HG03457 (cell line): Measurements from ENCODE around the gene HIVEP3.

ENCODE experiments used
- ATAC-seq: cut with Tn5 transposase; IDR thresholded peaks from one replicate; pipeline ENCODE4 v1.9.1; 2021; ENCODE audit warnings: moderate number of reproducible peaks; ENCODE audit not compliant: unreplicated experiment

Gene HIVEP3

DNA sequence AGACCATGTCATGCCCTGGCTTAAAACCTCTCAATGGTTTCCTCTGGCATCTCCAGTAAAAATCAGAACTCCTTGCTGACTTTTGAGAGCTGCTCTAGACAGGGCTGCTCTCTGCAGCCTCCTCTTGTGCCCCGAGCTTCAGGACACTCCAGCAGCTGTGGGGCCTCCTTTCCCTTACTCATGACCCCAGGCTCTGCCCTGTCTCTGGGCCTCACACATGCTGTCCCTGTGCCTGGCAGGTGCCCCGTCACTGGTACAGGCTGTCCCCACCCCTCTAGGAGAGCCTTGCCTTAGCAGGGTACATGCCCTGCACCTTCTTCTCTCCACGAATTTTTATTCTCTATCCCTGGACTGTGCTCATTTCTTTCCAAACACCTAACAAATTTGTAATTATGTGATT lies 43.2 kb downstream of the HIVEP3 start:
- no peak for ATAC-seq

DNA sequence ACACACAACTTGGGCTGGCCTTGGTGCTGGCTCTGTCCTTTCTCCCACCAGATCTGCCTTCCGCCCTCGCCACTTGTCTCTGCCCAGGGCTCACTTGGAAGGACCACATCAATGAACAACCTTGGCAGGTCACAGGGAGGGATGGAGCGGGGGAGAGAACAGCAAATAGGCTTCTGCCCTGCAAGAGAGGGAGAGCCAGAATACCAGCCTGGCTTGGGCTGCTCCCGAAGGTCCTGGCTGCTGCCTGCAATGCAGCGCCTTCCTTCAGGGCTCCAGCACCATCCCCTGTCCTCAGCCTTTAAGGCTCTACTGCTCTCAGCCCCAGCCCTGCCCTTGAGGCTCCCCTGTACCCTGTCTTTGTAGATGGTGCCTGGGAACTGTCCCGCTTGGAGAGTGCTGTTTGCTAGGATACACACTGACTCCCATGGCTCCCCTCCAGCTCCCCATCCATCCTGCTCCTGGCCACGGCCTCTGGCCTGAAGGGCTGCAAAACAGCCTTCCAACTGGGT lies 43.8 kb downstream of the HIVEP3 start:
- ATAC-seq, result no peak

DNA sequence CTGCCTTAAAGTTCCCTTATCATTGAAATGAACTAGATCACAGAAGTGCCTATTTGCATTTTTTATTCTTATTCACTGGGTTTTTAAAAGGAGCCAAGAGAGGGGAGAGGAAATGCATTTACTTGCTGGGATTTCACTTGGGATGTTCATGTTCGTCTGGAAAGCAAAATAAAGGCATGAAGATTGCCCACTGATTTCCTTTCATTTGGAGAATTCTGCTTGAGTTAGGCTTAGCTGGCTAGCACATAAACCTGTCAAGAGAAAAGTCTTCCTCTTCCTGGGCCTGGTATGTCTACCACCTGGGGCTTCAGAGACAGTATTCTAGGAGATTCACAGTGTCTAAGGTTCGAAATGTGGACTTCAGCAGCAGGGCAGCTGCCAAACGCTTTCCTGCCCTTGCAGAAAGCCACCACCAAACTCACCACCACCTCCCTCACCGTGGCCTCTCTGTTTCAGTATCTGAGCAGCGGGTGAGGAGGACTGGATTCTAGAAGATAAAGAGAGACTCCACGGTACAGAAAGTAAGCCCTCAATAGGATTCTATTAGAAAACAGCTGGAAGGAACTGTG lies 44.5 kb downstream of the HIVEP3 start:
- ATAC-seq, result no peak

DNA sequence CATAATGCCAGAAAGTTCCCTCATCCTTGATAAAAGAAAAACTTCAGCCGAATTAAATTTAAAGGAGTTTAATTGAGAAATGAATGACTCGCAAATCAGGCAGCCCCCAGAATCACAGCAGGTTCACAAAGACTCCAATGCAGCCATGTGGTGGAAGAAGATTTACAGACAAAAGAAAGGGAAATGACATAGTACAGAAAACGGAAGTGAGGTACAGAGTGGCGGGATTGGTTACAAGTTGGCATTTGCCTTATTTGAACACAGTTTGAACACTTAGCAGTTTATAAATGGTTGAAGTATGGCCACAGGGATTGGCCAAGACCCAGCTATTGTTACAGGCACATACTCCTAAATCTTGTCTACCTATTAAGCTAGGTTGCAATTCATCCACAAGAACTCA lies 46.6 kb downstream of the HIVEP3 start:
- ATAC-seq, result no peak

DNA sequence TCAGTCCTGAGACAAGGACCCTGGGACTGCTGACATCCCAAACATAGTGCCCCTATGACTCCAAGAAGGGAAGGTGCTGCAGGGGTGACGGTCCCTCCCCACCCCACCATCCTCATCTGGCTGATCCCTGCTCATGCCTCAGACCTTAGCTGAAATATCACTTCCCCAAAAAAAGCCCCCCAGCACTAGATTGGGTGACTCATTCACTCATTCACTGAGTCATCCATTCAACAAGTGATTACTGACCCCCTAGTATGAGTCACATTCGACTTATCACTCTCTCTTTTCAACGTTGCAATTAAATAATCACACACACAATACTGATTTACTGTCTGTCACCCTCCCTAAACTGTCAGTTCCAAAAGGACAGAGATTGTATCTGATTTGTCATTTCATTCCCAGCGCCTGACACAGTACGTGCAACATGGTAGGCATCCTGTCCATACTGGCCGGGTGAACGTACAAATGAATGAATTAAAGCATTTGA lies 48.6 kb downstream of the HIVEP3 start:
- no peak for ATAC-seq

DNA sequence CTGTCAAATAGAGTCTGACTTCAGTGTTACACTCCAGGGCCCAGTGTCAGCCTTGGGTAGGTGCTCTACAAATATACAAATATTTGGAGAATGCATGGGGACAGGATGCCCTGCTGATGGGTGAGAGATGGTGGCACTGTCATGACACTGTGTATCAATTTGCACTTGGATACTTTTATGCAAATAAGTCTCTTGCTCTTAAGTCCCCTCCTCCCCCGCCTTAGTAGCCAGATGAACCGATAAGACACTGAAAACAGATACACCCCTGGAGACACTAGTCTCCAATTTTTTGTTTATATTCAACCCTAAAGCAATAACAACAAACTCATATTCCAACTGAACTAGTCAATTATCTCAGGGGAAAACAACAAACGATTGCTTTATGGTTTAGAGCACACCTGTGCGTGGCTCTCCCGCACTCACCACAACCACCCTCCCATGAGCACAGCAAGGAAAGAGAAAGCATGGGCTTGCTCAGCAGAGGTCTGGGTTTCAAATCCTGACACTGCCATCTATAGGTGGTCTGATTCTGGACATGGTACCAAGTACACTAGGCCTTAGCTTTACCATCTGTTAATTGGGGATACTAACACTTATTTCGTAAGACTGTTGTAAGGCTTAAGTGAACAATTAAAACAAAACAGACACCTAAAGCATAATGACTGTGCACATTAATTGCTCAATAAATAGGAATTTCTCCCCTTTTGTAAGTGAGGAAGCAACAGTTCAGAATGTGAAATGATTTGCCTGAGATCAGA lies 50.3 kb downstream of the HIVEP3 start:
- peak; percentile 64 for ATAC-seq

DNA sequence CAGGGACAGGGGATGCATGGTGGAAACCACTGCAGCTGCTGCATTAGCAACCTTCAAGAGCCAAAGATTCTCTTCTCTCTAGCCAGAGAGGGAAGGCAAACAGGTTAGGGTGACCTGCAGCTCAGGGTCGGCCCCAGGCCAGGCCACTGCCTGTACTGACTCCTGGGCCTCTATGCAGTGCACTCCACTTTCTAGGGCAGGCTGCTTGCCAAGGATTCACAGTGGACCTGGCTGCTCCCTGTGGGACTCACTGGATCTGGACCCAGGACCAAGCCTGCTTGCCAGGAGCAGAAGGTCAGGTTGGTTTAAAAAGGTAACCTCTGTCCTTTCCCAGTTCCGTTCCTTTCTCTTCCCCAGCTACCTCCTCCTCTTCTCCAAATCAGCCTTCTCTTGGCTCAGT lies 52.4 kb downstream of the HIVEP3 start:
- no peak for ATAC-seq

DNA sequence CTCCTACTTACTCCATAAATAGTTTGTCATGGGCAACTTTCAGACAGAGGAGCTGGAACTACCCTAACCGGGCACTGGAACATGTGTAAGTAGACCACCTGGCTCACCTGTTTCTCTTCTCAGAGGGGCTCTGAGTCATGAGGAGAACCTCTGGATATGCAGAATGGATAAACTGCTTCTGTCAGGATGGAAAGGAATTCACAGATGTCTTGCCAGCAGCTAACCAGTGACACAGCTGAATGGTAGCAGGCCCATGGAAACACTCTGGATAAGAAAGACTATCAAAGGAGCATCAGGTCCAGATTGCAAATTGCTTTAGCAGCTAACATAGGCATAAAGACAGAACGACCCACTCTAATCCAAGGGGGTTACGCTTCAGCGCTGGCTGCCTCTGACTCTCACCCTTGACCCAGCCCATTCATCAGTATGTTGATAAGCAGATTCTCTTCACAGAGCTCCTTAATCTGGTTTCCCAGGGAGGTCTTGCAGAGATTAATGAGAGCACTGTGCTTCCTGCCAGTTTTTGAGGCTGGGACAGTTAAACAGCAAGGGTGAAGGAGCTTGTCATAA lies 54.2 kb downstream of the HIVEP3 start:
- ATAC-seq, result no peak

DNA sequence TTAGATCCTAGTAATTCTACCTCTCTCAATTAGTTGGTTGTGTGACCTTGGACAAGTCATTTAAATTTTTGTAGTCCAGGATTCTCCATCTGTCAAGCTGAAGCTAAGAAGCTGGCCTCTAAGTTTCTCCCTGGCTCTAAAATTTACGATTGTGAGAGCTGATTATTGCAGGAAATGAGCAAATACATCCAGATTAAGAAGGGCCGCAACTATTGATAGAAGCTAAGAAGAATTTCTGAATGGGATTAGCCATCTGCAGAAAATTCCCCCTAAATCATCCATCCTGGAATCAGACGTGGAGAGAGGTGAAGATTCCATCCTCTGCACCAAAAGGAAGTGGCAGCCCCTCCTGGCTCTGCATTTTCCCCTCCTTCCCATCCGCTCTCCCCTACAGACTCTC lies 55.0 kb downstream of the HIVEP3 start:
- ATAC-seq, result no peak

DNA sequence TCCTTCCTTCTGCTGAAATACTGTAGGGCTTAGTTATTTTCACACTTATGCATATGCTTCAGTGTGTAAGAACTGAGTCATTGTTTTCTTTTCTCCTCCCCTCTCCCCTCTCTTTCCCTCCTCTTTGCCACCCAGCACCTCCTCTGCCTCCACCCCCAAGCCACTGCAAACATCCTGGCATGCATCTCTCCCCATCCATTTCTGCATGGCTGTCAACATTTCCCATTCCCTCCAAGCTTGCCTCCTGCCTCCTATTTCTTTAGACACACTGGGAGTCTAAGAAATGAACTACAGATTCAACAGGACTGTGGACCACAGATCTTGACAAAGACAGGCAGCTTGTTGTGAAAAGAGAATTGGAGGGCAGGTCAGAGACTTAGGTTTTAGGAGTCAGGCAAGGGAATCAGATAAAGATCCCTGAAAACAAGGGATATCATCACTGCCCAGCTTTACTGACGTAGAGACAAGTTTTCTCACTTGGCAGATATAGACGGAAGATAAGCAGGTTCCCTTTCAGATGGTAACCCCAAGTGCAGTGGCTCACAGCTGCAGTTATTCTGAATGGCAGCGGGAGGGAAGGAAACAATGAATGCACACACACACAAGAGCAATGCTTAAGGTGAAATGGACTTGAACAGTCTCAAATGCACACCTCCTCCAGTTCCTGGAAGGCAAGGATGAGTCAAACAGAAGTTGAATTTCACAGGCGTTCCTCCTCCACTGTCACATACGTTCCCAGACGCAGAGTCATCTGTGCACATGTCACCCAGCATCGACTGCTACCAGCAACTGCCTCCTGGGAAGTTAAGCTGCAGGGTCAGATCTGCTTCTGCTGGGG lies 56.1 kb downstream of the HIVEP3 start:
- ATAC-seq, result no peak

DNA sequence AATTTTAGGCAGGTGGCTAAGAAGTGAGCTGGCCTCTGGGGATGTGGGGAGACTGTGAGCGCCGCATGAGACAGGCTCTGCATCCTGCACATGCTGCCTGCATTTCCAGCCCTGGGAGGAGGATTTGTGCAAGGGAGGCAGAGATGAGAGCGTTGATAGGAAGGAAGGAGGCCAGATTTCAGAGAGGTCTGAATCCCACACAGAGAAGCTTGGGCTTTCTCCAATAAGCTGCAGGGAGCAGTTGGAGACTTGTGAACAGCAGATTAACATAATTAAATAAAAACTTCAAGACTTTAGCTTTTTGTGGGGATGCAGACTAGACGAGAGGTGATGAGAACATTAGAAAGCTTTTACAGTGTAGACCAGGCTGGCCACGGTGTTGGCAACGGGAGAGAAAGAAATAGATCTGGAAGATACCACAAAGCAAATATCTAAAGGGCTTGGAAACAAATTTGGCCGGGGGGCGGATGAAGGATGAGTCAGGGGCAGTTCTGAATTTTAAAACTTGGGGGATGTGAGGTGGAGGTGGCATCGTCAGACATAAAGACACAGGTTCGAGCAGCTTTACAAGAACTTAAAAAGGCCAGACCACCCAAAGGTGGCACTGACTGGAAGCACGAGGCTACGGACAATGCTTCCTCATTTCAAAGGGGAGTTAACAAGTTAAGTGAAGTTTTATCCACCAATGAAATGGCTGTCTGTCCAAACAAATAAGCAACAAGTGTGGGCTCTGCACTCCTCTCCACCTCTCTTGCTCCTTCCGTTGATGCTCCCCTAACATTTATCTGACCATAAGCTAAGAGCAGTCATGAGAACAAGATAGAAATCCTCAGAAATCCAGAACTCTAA lies 57.0 kb downstream of the HIVEP3 start:
- no peak for ATAC-seq

DNA sequence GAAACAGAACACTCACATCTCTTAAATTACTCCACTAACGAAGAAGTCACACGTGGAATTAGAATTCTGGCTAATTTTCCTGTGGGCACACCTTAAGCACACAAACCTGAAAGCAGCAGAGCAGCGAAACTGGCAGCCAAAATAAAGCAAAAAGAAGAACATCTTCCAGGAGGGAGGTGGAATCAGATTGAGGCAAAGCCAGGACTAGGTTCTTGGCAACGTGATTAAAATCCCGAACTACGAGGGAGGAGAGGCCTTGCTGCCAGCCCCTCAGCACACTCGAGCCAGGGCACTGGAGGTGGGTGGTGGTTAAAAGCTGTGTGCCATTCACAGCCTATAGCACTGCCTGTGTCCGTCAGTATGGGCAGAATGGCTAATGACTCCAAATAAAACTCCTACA lies 58.0 kb downstream of the HIVEP3 start:
- no peak for ATAC-seq

DNA sequence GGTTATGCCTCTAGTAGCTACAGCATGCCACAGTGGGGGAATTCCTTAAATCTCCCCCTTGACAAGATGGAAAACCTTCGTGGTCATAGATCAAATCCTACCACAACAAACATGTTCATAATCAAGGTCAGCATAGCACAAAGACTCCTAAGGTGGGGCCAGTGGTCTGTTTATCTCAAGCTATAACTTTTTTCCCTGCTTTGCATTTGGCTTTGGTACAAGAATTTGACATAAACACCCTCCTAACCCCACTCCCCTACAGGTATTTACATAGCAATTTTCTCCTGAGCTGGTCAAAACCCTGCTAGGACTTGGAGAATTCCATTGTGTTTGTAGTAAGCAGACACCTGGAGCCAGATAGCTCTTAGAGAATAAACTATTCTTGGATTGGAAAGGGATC lies 58.5 kb downstream of the HIVEP3 start:
- ATAC-seq, result no peak

DNA sequence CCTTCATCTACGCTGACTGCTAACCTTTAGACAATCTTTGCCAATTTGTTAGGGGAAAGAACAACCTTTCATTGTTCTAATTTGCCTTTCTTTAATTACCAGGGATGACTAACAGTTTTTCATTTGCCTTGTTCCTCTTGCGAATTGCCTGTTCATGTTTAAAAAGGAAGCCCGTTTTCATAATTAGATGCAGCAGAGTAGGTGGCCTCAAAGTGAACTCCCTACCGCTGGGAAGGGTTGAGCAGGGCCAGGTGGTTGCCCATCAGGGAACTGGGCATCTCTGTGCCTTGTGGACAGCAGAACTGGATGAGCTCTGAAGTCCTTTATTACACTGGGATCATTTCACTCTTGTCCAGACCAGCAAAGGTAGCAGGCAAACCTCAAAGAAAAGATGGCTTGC lies 59.0 kb downstream of the HIVEP3 start:
- ATAC-seq, result no peak

DNA sequence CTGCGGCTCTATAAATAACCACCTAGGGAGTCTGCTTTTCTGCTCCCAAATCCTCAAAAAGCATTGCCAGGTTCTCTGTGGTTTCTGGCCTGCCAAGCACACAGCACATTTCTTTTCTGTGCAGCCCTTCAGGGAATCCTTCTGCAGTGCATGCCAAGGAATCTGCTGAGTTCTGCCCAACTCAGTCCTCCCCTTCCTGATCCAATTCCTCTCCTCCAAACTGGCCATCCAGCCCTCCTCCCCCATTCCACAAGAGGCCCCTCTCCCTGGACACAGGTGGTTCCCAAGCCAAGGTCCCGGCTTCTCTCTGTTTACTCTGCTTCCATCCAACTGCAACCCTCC lies 61.8 kb downstream of the HIVEP3 start:
- ATAC-seq, result no peak

DNA sequence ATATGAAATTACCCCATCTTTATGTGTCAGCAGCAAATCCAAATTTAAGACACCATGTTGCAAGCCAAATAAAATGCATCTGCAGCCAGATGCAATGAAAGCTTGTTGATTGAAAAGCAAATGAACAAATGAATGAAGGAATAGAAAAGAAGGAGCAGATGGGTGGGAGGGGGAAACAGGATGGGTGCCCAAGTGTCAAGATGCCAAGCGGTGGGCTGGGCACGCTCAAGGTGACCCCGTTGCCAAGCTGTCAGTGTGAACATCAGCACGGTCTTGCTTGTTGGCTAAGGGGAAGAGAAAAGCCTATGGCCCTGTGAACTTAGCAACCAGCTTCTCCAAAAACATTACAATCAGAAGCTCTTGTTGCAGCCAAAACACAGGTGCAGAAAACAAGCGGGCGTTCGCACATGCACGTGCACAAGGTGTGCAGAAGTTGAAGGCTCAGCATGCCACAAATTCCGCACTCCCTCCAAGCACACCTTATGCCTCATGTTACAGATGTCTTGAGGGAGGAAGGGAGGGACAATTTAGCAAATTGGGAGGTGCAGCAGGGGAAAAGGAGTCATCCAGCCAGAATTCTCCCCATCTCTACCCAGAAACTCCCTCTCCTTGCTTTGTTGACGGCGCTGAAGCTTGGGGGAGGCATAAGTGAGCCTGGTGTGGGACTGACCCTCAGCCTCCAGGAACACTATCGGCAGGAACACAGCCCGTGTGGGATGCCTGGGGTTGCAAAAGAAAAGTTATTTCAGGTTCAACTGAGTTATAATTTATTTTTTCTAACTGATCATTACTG lies 62.4 kb downstream of the HIVEP3 start:
- ATAC-seq, result no peak

DNA sequence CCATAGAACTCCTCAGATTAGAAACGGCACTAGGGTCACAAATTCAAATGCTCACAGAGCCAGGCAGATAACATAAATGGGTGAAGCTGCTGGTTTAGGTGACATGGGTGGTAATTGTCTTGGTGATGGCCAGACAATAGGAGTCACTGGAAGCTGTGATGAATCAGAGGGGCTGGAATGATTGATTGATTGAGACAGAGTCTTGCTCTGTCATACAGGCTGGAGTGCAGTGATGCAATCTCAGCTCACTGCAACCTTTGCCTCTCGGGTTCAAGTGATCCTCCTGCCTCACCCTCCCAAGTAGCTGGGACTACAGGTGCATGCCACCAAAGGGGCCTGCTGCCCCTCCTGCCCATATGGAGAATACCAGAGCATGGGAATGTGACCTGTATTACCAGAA lies 63.0 kb downstream of the HIVEP3 start:
- no peak for ATAC-seq

DNA sequence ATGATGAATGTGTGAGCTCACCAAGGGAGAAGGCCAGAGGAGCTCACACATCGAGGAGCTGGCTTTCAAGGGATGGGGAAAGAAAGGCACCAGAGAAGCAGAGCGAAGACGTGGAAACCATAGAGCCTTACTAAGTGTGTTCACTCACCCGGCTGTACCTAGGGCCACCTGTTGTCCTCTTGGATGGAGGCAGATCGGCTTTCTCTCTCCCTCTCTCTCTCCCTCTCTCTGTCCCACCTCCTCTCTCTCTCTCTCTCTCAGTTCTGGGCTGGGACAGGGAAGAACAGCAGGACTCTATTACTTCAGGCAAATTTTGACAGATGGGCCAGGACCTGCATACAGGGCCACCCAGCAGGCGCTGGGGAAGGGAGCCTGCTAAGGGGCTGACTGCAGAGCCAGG lies 64.8 kb downstream of the HIVEP3 start:
- no peak for ATAC-seq

DNA sequence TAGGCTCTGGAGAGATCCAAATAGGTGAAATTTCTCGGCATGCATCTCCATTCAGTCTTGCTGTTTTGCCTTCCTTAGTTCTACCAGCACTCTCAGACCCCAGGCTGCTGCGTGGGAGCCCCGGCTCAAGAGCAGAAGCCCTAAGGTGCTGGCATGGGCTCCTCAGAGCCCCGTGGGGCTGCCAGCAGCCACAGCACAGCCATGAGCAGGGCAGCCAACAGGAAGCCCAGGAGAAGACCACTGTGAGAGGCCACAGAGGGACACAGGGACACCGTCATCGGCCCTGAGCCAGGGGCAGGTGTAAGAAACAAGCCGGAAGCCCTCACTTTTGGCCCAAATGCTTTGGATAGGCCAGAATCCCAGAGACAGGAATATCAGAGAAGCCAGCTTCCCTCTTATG lies 66.6 kb downstream of the HIVEP3 start:
- ATAC-seq, result no peak

DNA sequence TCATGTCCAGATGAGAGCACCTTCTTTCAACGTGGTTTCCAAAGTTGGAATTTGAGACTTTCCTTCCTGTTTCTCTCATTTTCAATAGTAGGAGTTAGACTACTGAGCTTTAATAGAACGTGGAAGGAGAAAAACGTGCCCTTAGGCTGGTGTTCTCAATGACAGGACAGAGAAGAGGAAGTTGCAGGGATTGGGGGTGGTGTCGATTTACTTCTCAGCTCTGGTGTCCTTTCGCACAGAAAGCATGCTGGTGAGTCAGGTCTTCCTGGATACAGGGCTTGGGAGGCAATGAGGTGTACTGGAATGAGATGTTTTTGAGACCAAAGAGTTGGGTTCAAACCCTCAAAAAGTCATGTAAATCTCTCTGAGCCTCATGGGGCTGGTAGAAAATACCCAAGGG lies 67.1 kb downstream of the HIVEP3 start:
- ATAC-seq, result no peak
